IPS-18c (cell line): ENCODE measurements around the gene IPO4.
A peak's percentile ranks its signal among the peaks of the same experiment; 100 is the strongest.

Experiments
- H3K4me3 ChIP-seq: 2 replicates; pipeline ENCODE4 v1.7.0; 2013; ENCODE audit warnings: low read depth, mild to moderate bottlenecking, low read length, moderate library complexity; ENCODE audit not compliant: insufficient read depth
- H3K9me3 ChIP-seq: one replicate; pipeline ENCODE4 v1.6.1; 2013; ENCODE audit warnings: mild to moderate bottlenecking, low read length, moderate library complexity; ENCODE audit not compliant: control insufficient read depth, insufficient read depth

The IPO4 gene

GRCh38 chr14:24198814-24199524, 10.4 kb upstream of the IPO4 start:
- no peak overlapping the region for H3K4me3 ChIP-seq
- H3K9me3 ChIP-seq, result no peaks in the 10 kb centered on the region

GRCh38 chr14:24197056-24197450, 8.4 kb upstream of the IPO4 start:
- Histone ChIP-seq H3K9me3 (no peaks in the 10 kb centered on the region), H3K4me3 (no peak overlapping the region)

- peak overlapping the region; percentile 93 for H3K4me3 ChIP-seq
Measured at GRCh38 chr14:24196071-24197055, 7.7 kb upstream of the IPO4 start.

GRCh38 chr14:24195186-24196070, 6.8 kb upstream of the IPO4 start, which contains the start of gene TM9SF1:
TM9SF1 (minus strand) TSS chr14:24195441; CDS start chr14:24195019, 422 bp downstream.
- no peaks in the 10 kb centered on the region for H3K9me3 ChIP-seq
- peak within 1 kb of the TSS; percentile 93 for H3K4me3 ChIP-seq

More at GRCh38 chr14:24196071-24197055, 7.7 kb upstream of the IPO4 start:
- H3K9me3 ChIP-seq, result no peaks in the 10 kb centered on the region

GRCh38 chr14:24194873-24195185, 6.2 kb upstream of the IPO4 start:
- H3K4me3 ChIP-seq, result peak overlapping the region; percentile 93
- no peaks in the 10 kb centered on the region for H3K9me3 ChIP-seq

GRCh38 chr14:24194186-24194872, 5.7 kb upstream of the IPO4 start:
- peak overlapping the region; percentile 93 for H3K4me3 ChIP-seq

GRCh38 chr14:24192933-24193332, 4.3 kb upstream of the IPO4 start:
- Histone ChIP-seq H3K9me3 (no peaks in the 10 kb centered on the region), H3K4me3 (no peak overlapping the region)

More at GRCh38 chr14:24194186-24194872, 5.7 kb upstream of the IPO4 start:
- no peaks in the 10 kb centered on the region for H3K9me3 ChIP-seq

GRCh38 chr14:24190416-24190815, 1.8 kb upstream of the IPO4 start:
- H3K9me3 ChIP-seq, result no peaks in the 10 kb centered on the region

GRCh38 chr14:24189460-24189859, 844 bp upstream of the IPO4 start:
- Histone ChIP-seq H3K4me3 (no peak overlapping the region), H3K9me3 (no peaks in the 10 kb centered on the region)

More at GRCh38 chr14:24190416-24190815, 1.8 kb upstream of the IPO4 start:
- no peak overlapping the region for H3K4me3 ChIP-seq

- H3K4me3 ChIP-seq, result no peak overlapping the region
- no peaks in the 10 kb centered on the region for H3K9me3 ChIP-seq
Measured at GRCh38 chr14:24189059-24189375, 401 bp upstream of the IPO4 start.

- H3K9me3 ChIP-seq, result no peaks in the 10 kb centered on the region
- H3K4me3 ChIP-seq, result peak overlapping the region; percentile 92
Measured at GRCh38 chr14:24187539-24187915, 1.1 kb downstream of the IPO4 start.

GRCh38 chr14:24186831-24187538, 1.6 kb downstream of the IPO4 start:
- Histone ChIP-seq H3K9me3 (no peaks in the 10 kb centered on the region), H3K4me3 (no peak overlapping the region; the same call in 1 of the 2 replicates)

GRCh38 chr14:24185741-24186140, 2.9 kb downstream of the IPO4 start:
- Histone ChIP-seq H3K9me3 (no peaks in the 10 kb centered on the region), H3K4me3 (no peak overlapping the region)

GRCh38 chr14:24185026-24185425, 3.6 kb downstream of the IPO4 start:
- H3K4me3 ChIP-seq, result no peak overlapping the region

GRCh38 chr14:24184104-24184970, 4.3 kb downstream of the IPO4 start:
- no peaks in the 10 kb centered on the region for H3K9me3 ChIP-seq
- H3K4me3 ChIP-seq, result no peak overlapping the region

More at GRCh38 chr14:24185026-24185425, 3.6 kb downstream of the IPO4 start:
- no peaks in the 10 kb centered on the region for H3K9me3 ChIP-seq
